GM19025 (cell line): ENCODE measurements around the gene PHF8.

Source experiments
- ATAC-seq: cut with Tn5 transposase; IDR thresholded peaks from one replicate; pipeline ENCODE4 v1.9.1; 2021; ENCODE audit warnings: mild to moderate bottlenecking, low read depth, moderate library complexity; ENCODE audit not compliant: unreplicated experiment

Gene PHF8

GRCh38 chrX:54029529-54030143 is 14.6 kb downstream of the PHF8 start:
- ATAC-seq = no peak

- no peak for ATAC-seq
These were observed 19.9 kb downstream of the PHF8 start for GRCh38 chrX:54024350-54024749.

GRCh38 chrX:54012830-54013500 is 31.3 kb downstream of the PHF8 start:
- ATAC-seq = no peak

- ATAC-seq = no peak
These were observed 36.6 kb downstream of the PHF8 start for GRCh38 chrX:54007682-54008081.

GRCh38 chrX:53997724-53998123 is 46.5 kb downstream of the PHF8 start:
- no peak for ATAC-seq

GRCh38 chrX:53992589-53992988 is 51.7 kb downstream of the PHF8 start:
- no peak for ATAC-seq

GRCh38 chrX:53990171-53990570 is 54.1 kb downstream of the PHF8 start:
- ATAC-seq = no peak

GRCh38 chrX:53984895-53985294 is 59.4 kb downstream of the PHF8 start:
- no peak for ATAC-seq

- ATAC-seq = no peak
These were observed 69.7 kb downstream of the PHF8 start for GRCh38 chrX:53974529-53974928.

GRCh38 chrX:53969540-53969939 is 74.7 kb downstream of the PHF8 start:
- ATAC-seq = no peak

GRCh38 chrX:53950130-53950733 is 94.0 kb downstream of the PHF8 start:
- no peak for ATAC-seq

GRCh38 chrX:53940180-53940579 is 104.1 kb downstream of the PHF8 start:
- no peak for ATAC-seq

GRCh38 chrX:53939127-53939526 is 105.1 kb downstream of the PHF8 start:
- no peak for ATAC-seq

- ATAC-seq = no peak
These were observed 113.5 kb downstream of the PHF8 start for GRCh38 chrX:53930515-53931380.

- no peak for ATAC-seq
These were observed 118.2 kb downstream of the PHF8 start for GRCh38 chrX:53926030-53926429.

GRCh38 chrX:53918702-53919101 is 125.6 kb downstream of the PHF8 start:
- no peak for ATAC-seq

- no peak for ATAC-seq
These were observed 143.7 kb downstream of the PHF8 start for GRCh38 chrX:53900623-53901022.

GRCh38 chrX:53895270-53895669 is 149.0 kb downstream of the PHF8 start:
- ATAC-seq = no peak
